ENCODE results near the gene ANP32A.
"Not testable (repeated sequence)": the region's sequence is repeated elsewhere in the genome, so short reads cannot be mapped to it uniquely, and the experiment has no call there.

ANP32A gene

DNA sequence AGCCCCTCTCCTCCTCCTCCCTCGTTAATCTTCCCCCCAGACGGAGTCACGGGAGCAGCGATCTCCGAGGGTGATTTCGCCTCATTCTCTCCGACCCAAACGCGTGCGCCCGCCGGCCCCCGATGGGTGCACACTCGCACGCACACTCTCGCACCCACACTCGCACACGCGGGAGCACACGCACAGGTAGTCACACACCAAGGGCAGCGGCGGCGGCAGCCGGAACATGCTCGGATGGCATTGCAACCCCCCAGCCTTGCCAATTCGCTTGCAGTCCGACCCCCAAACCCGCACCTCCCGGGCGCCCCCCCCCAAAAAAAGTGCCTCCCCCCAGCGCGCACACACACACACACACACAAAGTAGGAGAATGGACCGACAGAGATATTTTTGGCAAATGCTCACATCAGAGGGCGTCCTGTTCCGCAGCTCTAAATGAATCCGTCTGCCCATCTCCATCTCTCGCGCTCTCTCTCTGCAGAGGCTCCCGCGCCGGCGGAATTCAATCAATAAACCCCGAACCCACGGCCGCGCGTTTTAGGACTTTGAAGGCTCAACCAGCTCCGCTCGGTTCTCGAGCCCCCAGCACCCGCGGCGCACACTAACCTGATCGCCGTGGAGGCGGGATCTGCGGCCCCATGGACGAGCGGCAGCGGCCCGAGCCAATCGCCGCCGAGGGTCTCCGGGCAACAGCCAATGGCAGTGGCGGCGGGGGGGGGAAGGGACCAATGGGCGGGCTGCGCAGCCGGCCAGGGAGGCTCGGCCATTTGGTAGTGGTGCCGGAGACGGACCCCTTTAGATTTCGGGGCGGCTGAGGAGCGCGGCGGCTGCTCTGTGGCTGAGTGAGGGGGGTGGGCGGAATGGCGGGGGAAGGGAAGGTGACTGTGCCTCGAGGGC, at the start of gene ANP32A:
ANP32A (minus strand) TSS at position 601 of the 895 bp plus-strand sequence; CDS start at position 457, 144 bp downstream.
- peak; percentile 85 for DNase-seq (ENCODE audit: low spot score)

- no peak for DNase-seq (ENCODE audit: low spot score)
Measured at GRCh38 chr15:68868296-68868695, 47.6 kb upstream of the ANP32A start.

GRCh38 chr15:68862415-68862814, 41.7 kb upstream of the ANP32A start:
- no peak for DNase-seq (ENCODE audit: low spot score)

- DNase-seq (ENCODE audit: low spot score): not testable (repeated sequence)
Measured at GRCh38 chr15:68858666-68859065, 38.0 kb upstream of the ANP32A start.

GRCh38 chr15:68857443-68857842, 36.7 kb upstream of the ANP32A start:
- DNase-seq (ENCODE audit: low spot score): not testable (repeated sequence)

- no peak for DNase-seq (ENCODE audit: low spot score)
Measured at GRCh38 chr15:68852461-68852860, 31.8 kb upstream of the ANP32A start.

- DNase-seq (ENCODE audit: low spot score): no peak
Measured at GRCh38 chr15:68851971-68852370, 31.3 kb upstream of the ANP32A start.

DNA sequence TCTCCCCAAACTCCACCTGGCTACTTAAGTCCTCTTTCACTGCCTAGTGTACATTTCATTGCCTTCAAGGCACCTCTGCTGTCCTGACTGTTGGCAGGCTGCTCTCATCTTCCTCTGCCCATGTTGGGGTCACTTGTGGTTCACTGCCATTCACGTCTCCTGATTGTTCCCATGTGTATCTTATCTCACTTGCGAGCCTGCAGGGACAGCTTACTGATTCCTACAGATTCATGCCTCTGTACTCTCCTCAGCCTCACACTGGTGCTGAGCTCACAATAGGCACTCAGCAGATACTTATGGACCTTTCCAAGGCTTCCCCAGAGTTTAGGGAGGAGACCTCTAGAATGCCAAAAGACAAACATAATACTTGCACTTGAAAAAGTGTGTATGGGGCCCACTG, 28.8 kb upstream of the ANP32A start:
- no peak for DNase-seq (ENCODE audit: low spot score)

DNA sequence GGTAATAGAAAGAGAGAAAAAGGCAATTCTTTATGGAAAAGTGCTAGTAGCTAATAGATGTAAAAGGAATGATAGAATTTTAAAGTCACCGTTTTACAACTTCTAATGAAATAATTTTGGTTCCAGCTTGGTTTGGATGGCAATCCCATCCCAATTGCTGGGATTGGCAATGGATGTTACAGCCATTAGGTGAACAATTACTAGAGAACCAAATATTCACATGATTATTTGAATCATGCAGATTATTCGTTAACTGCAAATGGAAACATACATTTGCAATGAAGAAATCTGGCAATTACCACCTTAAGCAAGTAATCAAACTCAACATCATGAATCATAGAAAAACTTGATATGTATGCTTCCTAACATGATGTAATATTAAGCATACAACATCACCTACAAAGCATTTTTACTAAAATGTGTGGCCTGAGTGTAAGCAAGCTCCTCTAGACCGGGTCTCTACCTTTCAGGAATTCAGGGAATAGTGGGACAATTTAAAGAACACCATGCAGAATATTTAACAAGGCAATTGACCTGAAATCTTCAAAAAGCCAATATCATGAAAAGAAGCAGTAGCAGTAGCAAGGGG, 26.2 kb upstream of the ANP32A start:
- DNase-seq (ENCODE audit: low spot score): no peak

- no peak for DNase-seq (ENCODE audit: low spot score)
Measured at GRCh38 chr15:68844856-68845550, 24.3 kb upstream of the ANP32A start.

DNA sequence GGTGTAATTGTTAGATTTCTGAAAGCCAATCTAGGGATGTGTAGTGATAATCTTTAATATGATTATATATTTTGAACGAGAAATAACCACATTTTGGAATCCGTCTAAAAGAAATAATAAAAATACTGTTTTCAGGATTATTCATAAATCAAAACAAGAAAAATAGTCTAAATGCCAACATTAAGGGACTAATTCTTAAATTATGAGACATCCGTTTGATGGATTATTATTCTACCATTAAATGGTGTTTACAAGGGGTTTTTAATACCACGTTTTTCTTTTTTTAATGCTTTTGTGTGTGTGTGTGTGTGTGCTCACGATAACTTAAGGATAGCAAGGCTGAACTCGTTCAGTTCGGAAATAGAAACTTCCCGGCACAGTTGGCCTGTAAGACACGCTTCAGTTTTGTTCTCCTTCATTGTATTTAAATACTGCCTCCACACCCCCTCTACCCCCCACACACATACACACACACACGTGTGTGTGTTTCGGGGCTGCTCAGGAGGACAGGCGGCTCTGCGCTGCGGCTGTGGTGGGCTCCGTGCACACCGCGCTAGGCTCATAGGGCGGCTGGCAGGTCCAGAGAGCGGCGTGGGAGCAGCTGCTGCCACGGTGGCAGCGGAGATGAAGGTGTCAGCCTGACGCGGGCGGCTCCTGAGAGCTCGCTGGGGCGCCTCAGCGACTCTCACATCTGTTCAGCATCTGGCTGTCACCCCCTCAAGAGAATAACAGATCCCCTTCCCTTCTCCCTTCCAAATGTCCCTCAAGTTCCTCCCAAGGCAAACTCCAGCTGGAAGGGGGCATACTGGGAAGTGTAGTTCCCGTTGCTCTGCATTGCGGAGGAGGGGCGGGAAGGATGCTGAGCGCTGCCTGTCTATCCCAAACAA, 23.0 kb upstream of the ANP32A start:
- no peak for DNase-seq (ENCODE audit: low spot score)

GRCh38 chr15:68842958-68843357, 22.3 kb upstream of the ANP32A start:
- DNase-seq (ENCODE audit: low spot score): no peak

DNA sequence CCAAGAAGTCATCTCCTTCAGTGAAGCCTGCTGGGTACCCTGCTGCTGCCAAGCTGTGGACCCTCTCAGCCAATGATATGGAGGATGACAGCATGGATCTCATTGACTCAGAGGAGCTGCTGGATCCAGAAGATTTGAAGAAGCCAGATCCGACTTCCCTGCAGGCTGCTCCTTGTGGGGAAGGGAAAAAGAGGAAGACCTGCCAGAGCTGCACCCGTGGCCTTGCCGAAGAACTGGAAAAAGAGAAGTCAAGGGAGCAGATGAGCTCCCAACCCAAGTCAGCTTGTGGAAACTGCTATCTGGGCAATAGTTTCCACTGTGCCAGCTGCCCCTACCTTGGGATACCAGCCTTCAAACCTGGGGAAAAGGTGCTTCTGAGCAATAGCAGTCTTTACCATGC, 13.7 kb upstream of the ANP32A start:
- DNase-seq (ENCODE audit: low spot score): no peak

DNA sequence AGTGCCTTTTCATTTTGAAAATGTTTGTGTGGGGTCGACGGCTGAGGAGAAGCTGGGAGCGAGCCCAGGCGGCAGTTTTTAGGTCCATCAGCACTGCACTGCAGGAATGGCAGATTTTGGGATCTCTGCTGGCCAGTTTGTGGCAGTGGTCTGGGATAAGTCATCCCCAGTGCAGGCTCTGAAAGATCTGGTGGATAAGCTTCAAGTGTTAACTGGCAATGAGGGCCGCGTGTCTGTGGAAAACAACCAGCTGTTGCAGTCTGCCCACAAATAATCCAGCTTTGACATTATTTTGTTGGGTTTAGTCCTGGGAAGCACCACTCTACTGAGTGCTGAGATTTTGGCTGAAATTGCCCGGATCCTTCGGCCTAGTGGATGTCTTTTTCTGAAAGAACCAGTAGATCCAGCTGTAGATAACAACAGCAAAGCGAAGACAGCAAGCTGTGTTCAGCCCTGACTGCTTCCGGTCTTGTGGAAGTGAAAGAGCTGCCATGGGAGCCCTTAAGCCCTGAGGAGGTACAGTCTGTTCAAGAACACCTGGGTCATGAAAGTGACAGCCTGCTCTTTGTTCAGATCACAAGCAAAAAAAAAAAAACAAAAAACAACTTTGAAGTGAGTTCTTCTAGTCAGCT, 13.1 kb upstream of the ANP32A start:
- DNase-seq (ENCODE audit: low spot score): no peak

- no peak for DNase-seq (ENCODE audit: low spot score)
Measured at GRCh38 chr15:68830141-68830785, 9.6 kb upstream of the ANP32A start.

DNA sequence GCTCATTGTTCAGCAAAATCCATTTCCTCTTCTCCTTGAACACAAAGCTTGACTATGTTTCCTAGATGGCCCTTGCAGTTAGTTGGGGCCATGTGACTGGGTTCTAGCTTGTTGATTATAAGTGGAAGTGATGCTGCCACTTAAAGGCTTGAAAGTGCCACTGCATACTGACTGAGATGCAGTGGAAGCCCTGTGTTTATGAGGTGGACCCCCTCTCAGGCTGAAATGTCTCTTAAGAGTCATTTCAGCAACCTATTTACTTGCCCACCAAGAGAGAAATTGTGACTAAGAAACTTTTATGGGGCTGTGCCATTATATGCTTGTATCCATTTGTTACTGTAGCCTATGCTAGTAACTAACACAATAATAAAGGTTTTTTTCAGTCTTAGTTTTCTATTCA, 8.4 kb upstream of the ANP32A start:
- DNase-seq (ENCODE audit: low spot score): no peak

GRCh38 chr15:68823561-68823960, 2.9 kb upstream of the ANP32A start:
- no peak for DNase-seq (ENCODE audit: low spot score)

- DNase-seq (ENCODE audit: low spot score): no peak
Measured at GRCh38 chr15:68822818-68823217, 2.1 kb upstream of the ANP32A start.

DNA sequence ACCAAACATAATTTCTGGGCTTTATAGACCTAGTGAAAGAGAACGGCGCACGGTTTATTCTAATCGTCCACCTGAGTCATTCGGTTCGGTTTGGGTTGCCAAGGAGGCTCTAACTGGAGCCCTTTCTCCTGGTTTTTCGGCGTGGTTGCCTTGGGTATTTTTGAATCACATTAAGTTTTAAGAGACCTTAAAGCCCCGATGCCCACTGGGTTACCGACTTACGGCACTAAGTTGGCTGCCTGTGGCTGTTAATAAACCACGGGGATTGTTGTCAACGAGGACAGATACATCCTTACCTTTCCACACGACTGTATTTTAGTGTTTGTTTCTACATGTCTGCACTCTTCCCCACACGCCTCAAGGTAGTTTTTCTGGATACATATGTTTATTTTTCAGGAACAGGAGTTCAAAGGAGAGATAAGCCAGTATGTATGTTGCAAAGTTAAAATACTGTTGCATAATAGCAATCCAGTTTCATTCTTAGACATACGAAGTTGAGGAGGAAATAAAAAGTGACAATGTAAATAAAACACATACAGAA, 1.2 kb upstream of the ANP32A start:
- no peak for DNase-seq (ENCODE audit: low spot score)

- DNase-seq (ENCODE audit: low spot score): no peak
Measured at GRCh38 chr15:68821190-68821840, 620 bp upstream of the ANP32A start.

All from kidney capillary endothelial cell (primary cell).